HFFc6 (cell line): ENCODE data around the gene AQR. TPM values are rescaled to one million over a fixed set of nuclear protein-coding genes. Genes with fewer than 3 reads are reported as not detected.

Source experiments
- DNase-seq: peaks from one replicate; pipeline ENCODE4 v3.0.0-alpha.2; 2018
- H3K27ac Mint-ChIP-seq: 2 replicates; pipeline ENCODE4 v1.8.0; 2020; ENCODE audit warnings: mild to moderate bottlenecking, mixed read lengths
- H3K27me3 Mint-ChIP-seq: 2 replicates; pipeline ENCODE4 v1.8.0; 2021; ENCODE audit warnings: mild to moderate bottlenecking, moderate library complexity, mixed read lengths; ENCODE audit not compliant: insufficient read depth
- H3K36me3 Mint-ChIP-seq: 2 replicates; pipeline ENCODE4 v1.8.0; 2021; ENCODE audit warnings: low read depth, mixed read lengths
- H3K4me1 Mint-ChIP-seq: 2 replicates; pipeline ENCODE4 v1.8.0; 2020; ENCODE audit warnings: low read depth, mixed read lengths
- H3K4me3 Mint-ChIP-seq: 2 replicates; pipeline ENCODE4 v1.8.0; 2020; ENCODE audit warnings: mild to moderate bottlenecking, moderate library complexity, mixed read lengths
- H3K9me3 Mint-ChIP-seq: 2 replicates; pipeline ENCODE4 v1.8.0; 2020; ENCODE audit warnings: mild to moderate bottlenecking, mixed read lengths
- CTCF ChIP-seq: fragments of 200-600 bp; sonication (generic); IDR thresholded peaks from 2 replicates; pipeline ENCODE4 v1.5.0; 2021; ENCODE audit warnings: antibody characterized with exemption, mild to moderate bottlenecking
- total RNA-seq, 6 experiments: library from RNA; stranded (reverse); fragmentation: NEBNext Ultra II Directional; extraction: Animal tissue kit (Norgen Biotek cat#: 25700); gene quantifications; 2 replicates in 1 of 6; 3 replicates in 5 of 6; pipeline ENCODE4 v1.2.3, GENCODE V29; 2021

The AQR gene
- total RNA-seq, 6 experiments from 2014 or later: 24.9 to 31.1 (median 28.9) TPM

GRCh38 chr15:34892963-34893591 lies 76.5 kb downstream of the AQR start:
- DNase-seq: no peak
- Mint-ChIP-seq H3K9me3 (peaks cover 24% of the 10 kb centered on the region), H3K4me3 (no peak overlapping the region), H3K4me1 (peaks cover 29% of the 10 kb centered on the region), H3K36me3 (peaks cover 60% of the 10 kb centered on the region), H3K27me3 (no peaks in the 10 kb centered on the region), H3K27ac (no peak overlapping the region)
- TF ChIP-seq CTCF: no peak

- TF ChIP-seq CTCF: no peak
- H3K9me3 Mint-ChIP-seq: peaks cover 24% of the 10 kb centered on the region
- DNase-seq: no peak
- peak overlapping the region; percentile 59 for H3K27ac Mint-ChIP-seq
- H3K4me3 Mint-ChIP-seq: peak overlapping the region; percentile 67
- H3K27me3 Mint-ChIP-seq: no peaks in the 10 kb centered on the region
- peaks cover 60% of the 10 kb centered on the region for H3K36me3 Mint-ChIP-seq
- H3K4me1 Mint-ChIP-seq: peaks cover 53% of the 10 kb centered on the region
Measured at GRCh38 chr15:34890424-34890823, 79.1 kb downstream of the AQR start.

GRCh38 chr15:34889476-34889875 lies 80.1 kb downstream of the AQR start:
- Mint-ChIP-seq H3K27me3 (no peaks in the 10 kb centered on the region), H3K9me3 (peaks cover 24% of the 10 kb centered on the region), H3K4me3 (peak overlapping the region; percentile 67), H3K4me1 (peaks cover 63% of the 10 kb centered on the region), H3K27ac (peak overlapping the region; percentile 59), H3K36me3 (peaks cover 62% of the 10 kb centered on the region)
- TF ChIP-seq CTCF: no peak
- peak; percentile 22 for DNase-seq

- Mint-ChIP-seq H3K36me3 (peaks cover 48% of the 10 kb centered on the region), H3K27ac (peak overlapping the region; percentile 43), H3K4me3 (0 out of 2 replicates have a peak overlapping the region, but pooled peaks have one; percentile 2), H3K9me3 (no peaks in the 10 kb centered on the region), H3K27me3 (no peaks in the 10 kb centered on the region), H3K4me1 (peaks cover 74% of the 10 kb centered on the region)
- TF ChIP-seq CTCF: no peak
- DNase-seq: no peak
Measured at GRCh38 chr15:34886134-34886533, 83.4 kb downstream of the AQR start.

GRCh38 chr15:34883633-34884032 lies 85.9 kb downstream of the AQR start:
- H3K27me3 Mint-ChIP-seq: no peaks in the 10 kb centered on the region; the same call in 1 of the 2 replicates
- no peak for TF ChIP-seq CTCF
- H3K9me3 Mint-ChIP-seq: no peaks in the 10 kb centered on the region
- no peak for DNase-seq
- peaks cover 54% of the 10 kb centered on the region for H3K36me3 Mint-ChIP-seq
- peak overlapping the region; percentile 18; the same call in 1 of the 2 replicates for H3K27ac Mint-ChIP-seq
- H3K4me3 Mint-ChIP-seq: no peak overlapping the region
- H3K4me1 Mint-ChIP-seq: peaks cover 50% of the 10 kb centered on the region
